B cell (primary cell): Measurements from ENCODE around the gene PHF21A. TPM values are rescaled to one million over a fixed set of nuclear protein-coding genes. Genes with fewer than 3 reads are reported as not detected.
A peak's percentile ranks its signal among the peaks of the same experiment; 100 is the strongest.

Experiments
- ATAC-seq: fragments of 200-7000 bp; cut with Tn5 transposase; one replicate; pipeline ENCODE4 v1.10.0; 2021; ENCODE audit warnings: low read depth, mild to moderate bottlenecking, moderate number of reproducible peaks, moderate library complexity
- CTCF ChIA-PET: fragments of 350-600 bp; sonication (Branson Sonifier 250); formaldehyde crosslinking; loops from one replicate; lab custom pipeline; 2021; ENCODE audit warnings: antibody characterized with exemption, inconsistent platforms; lab: Charles Lee
- POLR2A ChIA-PET: fragments of 350-600 bp; sonication (Branson Sonifier 250); formaldehyde crosslinking; loops from one replicate; lab custom pipeline; 2021; ENCODE audit warnings: antibody characterized with exemption; lab: Charles Lee
- DNase-seq: peaks from one replicate; pipeline ENCODE4 v3.0.0; 2013
- H2AFZ ChIP-seq: 2 replicates; pipeline ENCODE4 v1.6.1; 2012; ENCODE audit warnings: mild to moderate bottlenecking, low read depth, low read length; ENCODE audit not compliant: insufficient read depth, poor library complexity, severe bottlenecking
- H3K27ac ChIP-seq, 2 donors: 1 replicate in 1 of 2; 2 replicates in 1 of 2; pipeline ENCODE4 v1.5.1; 2012 to 2013; ENCODE audit warnings: low read length in 2 of 2, mild to moderate bottlenecking in 2 of 2, moderate library complexity in 1 of 2
- H3K27me3 ChIP-seq, 4 experiments: fragments of 200-600 bp in 1 of 4; sonication (generic) in 1 of 4; replicated peaks in 1 of 4; 1 replicate in 2 of 4; 2 replicates in 2 of 4; pipeline versions ENCODE4 v1.6.1 to v1.7.0; 2013 to 2016; ENCODE audit warnings: low read length in 3 of 4, mild to moderate bottlenecking in 2 of 4, mixed read lengths in 1 of 4, moderate library complexity in 1 of 4; ENCODE audit not compliant: insufficient read depth in 4 of 4, control insufficient read depth in 3 of 4; ENCODE audit errors: control extremely low read depth in 1 of 4
- H3K36me3 ChIP-seq, 2 experiments: replicated peaks in 1 of 2; 1 replicate in 1 of 2; 2 replicates in 1 of 2; pipeline versions ENCODE4 v1.6.1 to v1.7.1; 2013; ENCODE audit warnings: low read length in 1 of 2; ENCODE audit not compliant: insufficient read depth in 2 of 2, control insufficient read depth in 1 of 2; ENCODE audit errors: control extremely low read depth in 1 of 2, extremely low read depth in 1 of 2
- H3K4me1 ChIP-seq, 2 donors: fragments of 200-600 bp in 1 of 2; sonication (generic) in 1 of 2; 1 replicate in 1 of 2; 2 replicates in 1 of 2; pipeline versions ENCODE4 v1.5.1 to v1.6.1; 2013 to 2017; ENCODE audit warnings: low read length in 2 of 2; ENCODE audit not compliant: control insufficient read depth in 2 of 2, insufficient read depth in 2 of 2
- H3K4me2 ChIP-seq: replicated peaks from 2 replicates; pipeline ENCODE3; 2012; ENCODE audit warnings: mild to moderate bottlenecking, low read depth, low read length; ENCODE audit not compliant: poor library complexity, severe bottlenecking
- H3K4me3 ChIP-seq, 5 experiments: fragments of 200-600 bp in 1 of 5; sonication (generic) in 1 of 5; 1 replicate in 3 of 5; 2 replicates in 2 of 5; pipeline versions ENCODE4 v1.5.1 to v1.7.0; 2011 to 2016; ENCODE audit warnings: low read length in 4 of 5, mild to moderate bottlenecking in 4 of 5, low read depth in 2 of 5, control low read depth in 1 of 5, moderate library complexity in 1 of 5; ENCODE audit not compliant: insufficient read depth in 1 of 5; ENCODE audit errors: control extremely low read depth in 1 of 5, extremely low read depth in 1 of 5
- H3K79me2 ChIP-seq: fragments of 200-600 bp; sonication (generic); one replicate; pipeline ENCODE4 v1.6.0; 2016; ENCODE audit warnings: low read length; ENCODE audit not compliant: control insufficient read depth, insufficient read depth
- H3K9ac ChIP-seq: fragments of 200-600 bp; sonication (generic); 2 replicates; pipeline ENCODE4 v1.6.1; 2017; ENCODE audit warnings: mild to moderate bottlenecking, low read length, moderate library complexity
- H3K9me3 ChIP-seq, 3 donors: one replicate each; pipeline versions ENCODE4 v1.6.1 to v1.7.1; 2013; ENCODE audit warnings: low read length in 2 of 3; ENCODE audit not compliant: control insufficient read depth in 2 of 3, insufficient read depth in 1 of 3; ENCODE audit errors: control extremely low read depth in 1 of 3
- H4K20me1 ChIP-seq: 2 replicates; pipeline ENCODE4 v1.6.0; 2012; ENCODE audit warnings: mild to moderate bottlenecking, low read length; ENCODE audit not compliant: insufficient read depth, control insufficient read depth, poor library complexity, severe bottlenecking
- H3K27ac Mint-ChIP-seq: one replicate; pipeline ENCODE4 v1.8.0; 2021; ENCODE audit warnings: mixed read lengths
- H3K27me3 Mint-ChIP-seq: one replicate; pipeline ENCODE4 v1.8.0; 2021; ENCODE audit warnings: mixed read lengths
- H3K4me1 Mint-ChIP-seq: one replicate; pipeline ENCODE4 v1.8.0; 2021; ENCODE audit warnings: mixed read lengths
- H3K4me3 Mint-ChIP-seq: one replicate; pipeline ENCODE4 v1.8.0; 2021; ENCODE audit warnings: mixed read lengths
- H3K9me3 Mint-ChIP-seq: one replicate; pipeline ENCODE4 v1.8.0; 2022; ENCODE audit warnings: mixed read lengths; ENCODE audit not compliant: insufficient read depth
- EZH2 ChIP-seq: IDR thresholded peaks from 2 replicates; pipeline ENCODE4 v1.6.1; 2012; ENCODE audit warnings: borderline replicate concordance, low read depth, mild to moderate bottlenecking, moderate library complexity, low read length; ENCODE audit not compliant: insufficient read depth, poor library complexity, severe bottlenecking
- WGBS: methylation state at CpG from one replicate; pipeline ENCODE4 v1.1.5; 2013; ENCODE audit warnings: missing lambda C conversion rate; ENCODE audit not compliant: insufficient coverage; 5-methylcytosine and 5-hydroxymethylcytosine counted together
- intact Hi-C: fragments of 100-400 bp; cut with micrococcal nuclease; formaldehyde crosslinking; loops from one replicate; pipeline ENCODE4 v1.10.0; 2022
- polyA plus RNA-seq: library from polyadenylated mRNA; depleted of rRNA; stranded (reverse); fragments of >200 nt; gene quantifications from 2 replicates; pipeline ENCODE4 v1.2.3, GENCODE V29; 2012
- total RNA-seq, 2 donors: library from RNA; stranded (reverse); fragments of 120-200 nt in 1 of 2; gene quantifications; 1 replicate in 1 of 2; 2 replicates in 1 of 2; pipeline versions ENCODE4 v1.2.3 to v1.2.4, GENCODE V29; 2013 to 2022
- TF ChIP-seq, protein P1 (sequence below): fragments of 200-600 bp; IDR thresholded peaks from one replicate; pipeline ENCODE4 v1.8.0; 2022; ENCODE audit warnings: antibody characterized with exemption, mild to moderate bottlenecking

Gene PHF21A
- total and polyA plus RNA-seq, 2 donors (not counting 1 experiment from before 2014, with no cell fraction given), result 41.9 to 103 TPM

DNA sequence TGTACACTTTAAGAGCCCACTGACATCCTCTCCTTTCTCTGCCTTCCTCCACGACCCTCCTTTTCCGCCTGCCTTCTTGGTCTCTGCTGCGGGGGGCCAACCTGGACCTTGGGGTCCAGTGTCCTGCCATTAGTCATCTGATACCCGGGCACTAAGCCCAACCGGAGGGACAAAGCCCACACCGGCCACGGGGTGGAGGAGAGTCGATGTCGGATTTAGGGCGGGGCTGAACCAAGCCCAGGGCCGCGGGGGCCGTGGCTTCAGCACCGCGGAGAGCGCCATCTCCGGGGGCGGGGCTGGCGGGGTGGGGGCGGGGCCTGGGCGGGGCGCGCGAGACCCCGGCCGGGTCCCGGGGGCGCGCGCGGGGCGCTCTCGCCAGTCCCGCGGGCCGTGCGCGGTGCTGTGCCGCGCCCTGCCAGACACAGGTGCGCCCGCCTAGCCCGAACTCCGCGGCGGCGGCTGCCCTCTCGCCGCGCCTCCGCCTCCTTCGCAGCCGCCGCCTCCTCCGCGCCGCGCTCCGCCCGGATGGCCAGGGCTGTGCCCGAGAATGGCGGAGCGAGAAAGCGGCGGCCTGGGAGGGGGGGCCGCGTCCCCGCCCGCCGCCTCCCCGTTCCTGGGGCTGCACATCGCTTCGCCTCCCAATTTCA is 235.9 kb downstream of the PHF21A start, which contains the start of gene MAPK8IP1:
MAPK8IP1 (plus strand) TSS at position 378 of the 647 bp plus-strand sequence; CDS start at position 548, 170 bp downstream.
- ChIA-PET POLR2A (interaction anchor here (1.5 kb wide), 1 partner anchor 38 kb away, joined by 3 read pairs; the partner anchor contains the start of gene CRY2), CTCF (interaction anchor here (1.1 kb wide), 1 partner anchor 9 kb away, joined by 3 read pairs; no protein-coding TSS in a partner anchor)
- H3K27ac Mint-ChIP-seq, result peak within 1 kb of the TSS; percentile 77
- 3% methylated on average over 73 of the region's 73 CpGs for WGBS
- ATAC-seq (peak; percentile 91), DNase-seq (peak; percentile 77)
- H3K4me1 Mint-ChIP-seq, result peaks cover 12% of the 10 kb centered on the region
- H3K79me2 ChIP-seq, result no peaks in the 10 kb centered on the region
- peak within 1 kb of the TSS; percentile 82 for H3K4me3 Mint-ChIP-seq
- peaks cover 0 to 10% of the 10 kb centered on the region in 2 experiments for H3K36me3 ChIP-seq
- H4K20me1 ChIP-seq, result peaks cover 21% of the 10 kb centered on the region
- intact Hi-C loops, result loop anchor here (1.0 kb wide), 3 partner anchors 14 to 38 kb away; partner anchors contain the start of gene CRY2
- peak within 1 kb of the TSS; percentile 63 for H3K9ac ChIP-seq
- no peaks in the 10 kb centered on the region for H3K9me3 ChIP-seq
- no peaks in the 10 kb centered on the region for H3K9me3 Mint-ChIP-seq
- peaks cover 0 to 13% (median 0%) of the 10 kb centered on the region in 4 experiments for H3K27me3 ChIP-seq
- peaks cover 11 to 12% of the 10 kb centered on the region in 2 donors for H3K4me1 ChIP-seq
- H3K4me3 ChIP-seq, result peak within 1 kb of the TSS in 4 of 5 experiments; percentile 32 to 59 (median 50)
- H3K27me3 Mint-ChIP-seq, result no peaks in the 10 kb centered on the region
- H2AFZ ChIP-seq, result peak within 1 kb of the TSS; percentile 51
- TF ChIP-seq, protein P1, sequence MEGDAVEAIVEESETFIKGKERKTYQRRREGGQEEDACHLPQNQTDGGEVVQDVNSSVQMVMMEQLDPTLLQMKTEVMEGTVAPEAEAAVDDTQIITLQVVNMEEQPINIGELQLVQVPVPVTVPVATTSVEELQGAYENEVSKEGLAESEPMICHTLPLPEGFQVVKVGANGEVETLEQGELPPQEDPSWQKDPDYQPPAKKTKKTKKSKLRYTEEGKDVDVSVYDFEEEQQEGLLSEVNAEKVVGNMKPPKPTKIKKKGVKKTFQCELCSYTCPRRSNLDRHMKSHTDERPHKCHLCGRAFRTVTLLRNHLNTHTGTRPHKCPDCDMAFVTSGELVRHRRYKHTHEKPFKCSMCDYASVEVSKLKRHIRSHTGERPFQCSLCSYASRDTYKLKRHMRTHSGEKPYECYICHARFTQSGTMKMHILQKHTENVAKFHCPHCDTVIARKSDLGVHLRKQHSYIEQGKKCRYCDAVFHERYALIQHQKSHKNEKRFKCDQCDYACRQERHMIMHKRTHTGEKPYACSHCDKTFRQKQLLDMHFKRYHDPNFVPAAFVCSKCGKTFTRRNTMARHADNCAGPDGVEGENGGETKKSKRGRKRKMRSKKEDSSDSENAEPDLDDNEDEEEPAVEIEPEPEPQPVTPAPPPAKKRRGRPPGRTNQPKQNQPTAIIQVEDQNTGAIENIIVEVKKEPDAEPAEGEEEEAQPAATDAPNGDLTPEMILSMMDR, result no peak
- TF ChIP-seq EZH2, result no peak
- no peak within 1 kb of the TSS for H3K27ac ChIP-seq
- peak within 1 kb of the TSS; percentile 86 for H3K4me2 ChIP-seq
